ENCODE results near the gene CAB39. TPM values are rescaled to one million over a fixed set of nuclear protein-coding genes. Genes with fewer than 3 reads are reported as not detected.

The CAB39 gene
- total RNA-seq, 1 experiment from 2014 or later = 52.5 TPM

GRCh38 chr2:230778350-230779063, 65.9 kb downstream of the CAB39 start:
- H4K20me1 ChIP-seq (ENCODE audit: low read length) = no peaks in the 10 kb centered on the region
- CTCF ChIA-PET = no interaction called here
- H3K9ac ChIP-seq (ENCODE audit: low read length) = peak overlapping the region; percentile 63
- DNase-seq (peak; percentile 20), ATAC-seq (no peak)
- peaks cover 6% of the 10 kb centered on the region for H3F3A ChIP-seq (ENCODE audit: low read length, unreplicated experiment)
- H3K9me3 ChIP-seq (ENCODE audit: low read length) = no peaks in the 10 kb centered on the region
- intact Hi-C loops (cut with micrococcal nuclease) = no loop called here
- peak overlapping the region; percentile 16; the same call in 1 of the 2 replicates for H3K4me3 ChIP-seq (ENCODE audit: low read length)
- H3K27me3 ChIP-seq (ENCODE audit: low read length) = no peaks in the 10 kb centered on the region
- BruUV-seq (replicated peaks) = no TSS peak
- no peaks in the 10 kb centered on the region for H3K9me2 ChIP-seq (replicated peaks; ENCODE audit: low read length)
- H3K27ac ChIP-seq (ENCODE audit: low read length) = peak overlapping the region; percentile 97
- no peak overlapping the region for H2AFZ ChIP-seq (ENCODE audit: low read length)
- H3K4me2 ChIP-seq (ENCODE audit: low read length) = peak overlapping the region; percentile 60
- H3K36me3 ChIP-seq (ENCODE audit: low read depth, low read length) = peaks cover 47% of the 10 kb centered on the region
- H3K79me2 ChIP-seq (ENCODE audit: low read length) = peaks cover 91% of the 10 kb centered on the region
- POLR2A ChIA-PET (ENCODE audit: unreplicated experiment) = interaction anchor here (0.6 kb wide), 1 partner anchor 11 kb away, joined by 8 read pairs; no protein-coding TSS in a partner anchor
- TF ChIP-seq CTCF (conservative IDR thresholded peaks at IDR 0.05; ENCODE audit: low read depth, low read length) (no peak), EZH2phosphoT487 (IDR thresholded peaks at IDR 0.05; ENCODE audit: borderline replicate concordance, low read length) (no peak), EZH2 (IDR thresholded peaks at IDR 0.05; ENCODE audit: low read length, unreplicated experiment) (no peak)
- peaks cover 70% of the 10 kb centered on the region for H3K4me1 ChIP-seq (ENCODE audit: insufficient read depth, low read length)

GRCh38 chr2:230779126-230779525, 66.5 kb downstream of the CAB39 start:
- peaks cover 64% of the 10 kb centered on the region for H3K4me1 ChIP-seq (ENCODE audit: insufficient read depth, low read length)
- no peak overlapping the region for H3K4me2 ChIP-seq (ENCODE audit: low read length)
- CTCF ChIA-PET = no interaction called here
- no peaks in the 10 kb centered on the region for H3K9me2 ChIP-seq (replicated peaks; ENCODE audit: low read length)
- DNase-seq (no peak), ATAC-seq (no peak)
- no peak overlapping the region for H3K4me3 ChIP-seq (ENCODE audit: low read length)
- H3K9ac ChIP-seq (ENCODE audit: low read length) = no peak overlapping the region
- no TSS peak for BruUV-seq (replicated peaks)
- H3F3A ChIP-seq (ENCODE audit: low read length, unreplicated experiment) = peaks cover 2% of the 10 kb centered on the region
- no peaks in the 10 kb centered on the region for H3K27me3 ChIP-seq (ENCODE audit: low read length)
- H3K36me3 ChIP-seq (ENCODE audit: low read depth, low read length) = peaks cover 50% of the 10 kb centered on the region
- intact Hi-C loops (cut with micrococcal nuclease) = no loop called here
- H3K9me3 ChIP-seq (ENCODE audit: low read length) = no peaks in the 10 kb centered on the region
- no peak overlapping the region for H2AFZ ChIP-seq (ENCODE audit: low read length)
- peaks cover 91% of the 10 kb centered on the region for H3K79me2 ChIP-seq (ENCODE audit: low read length)
- H3K27ac ChIP-seq (ENCODE audit: low read length) = peak overlapping the region; percentile 19; the same call in 1 of the 2 replicates
- POLR2A ChIA-PET (ENCODE audit: unreplicated experiment) = no interaction called here
- H4K20me1 ChIP-seq (ENCODE audit: low read length) = no peaks in the 10 kb centered on the region
- no peak for TF ChIP-seq EZH2phosphoT487 (IDR thresholded peaks at IDR 0.05; ENCODE audit: borderline replicate concordance, low read length)

- no peak for DNase-seq
- peaks cover 60% of the 10 kb centered on the region for H3K4me1 ChIP-seq (ENCODE audit: insufficient read depth, low read length)
- H3K79me2 ChIP-seq (ENCODE audit: low read length) = peaks cover 96% of the 10 kb centered on the region
- H3K27me3 ChIP-seq (ENCODE audit: low read length) = no peaks in the 10 kb centered on the region
- no peaks in the 10 kb centered on the region for H3F3A ChIP-seq (ENCODE audit: low read length, unreplicated experiment)
- H4K20me1 ChIP-seq (ENCODE audit: low read length) = no peaks in the 10 kb centered on the region
- no TSS peak for BruUV-seq (replicated peaks)
- TF ChIP-seq EZH2 (IDR thresholded peaks at IDR 0.05; ENCODE audit: low read length, unreplicated experiment) (no peak), CTCF (conservative IDR thresholded peaks at IDR 0.05; ENCODE audit: low read depth, low read length) (no peak), EZH2phosphoT487 (IDR thresholded peaks at IDR 0.05; ENCODE audit: borderline replicate concordance, low read length) (no peak)
- no peak overlapping the region for H3K4me2 ChIP-seq (ENCODE audit: low read length)
- no peak overlapping the region for H3K27ac ChIP-seq (ENCODE audit: low read length)
- CTCF ChIA-PET = no interaction called here
- H3K9me3 ChIP-seq (ENCODE audit: low read length) = no peaks in the 10 kb centered on the region
- no peak overlapping the region for H2AFZ ChIP-seq (ENCODE audit: low read length)
- no peaks in the 10 kb centered on the region for H3K9me2 ChIP-seq (replicated peaks; ENCODE audit: low read length)
- H3K9ac ChIP-seq (ENCODE audit: low read length) = no peak overlapping the region
- ATAC-seq = no peak
- POLR2A ChIA-PET (ENCODE audit: unreplicated experiment) = no interaction called here
- intact Hi-C loops (cut with micrococcal nuclease) = no loop called here
- no peak overlapping the region for H3K4me3 ChIP-seq (ENCODE audit: low read length)
- peaks cover 55% of the 10 kb centered on the region for H3K36me3 ChIP-seq (ENCODE audit: low read depth, low read length)
These were observed 67.0 kb downstream of the CAB39 start for GRCh38 chr2:230779607-230780006.

Measured in PC-3 (cell line).